GM18858 (cell line): Measurements from ENCODE around the gene RRBP1.

ENCODE experiments used
- ATAC-seq: cut with Tn5 transposase; IDR thresholded peaks from one replicate; pipeline ENCODE4 v1.9.1; 2021; ENCODE audit not compliant: unreplicated experiment

The RRBP1 gene

DNA sequence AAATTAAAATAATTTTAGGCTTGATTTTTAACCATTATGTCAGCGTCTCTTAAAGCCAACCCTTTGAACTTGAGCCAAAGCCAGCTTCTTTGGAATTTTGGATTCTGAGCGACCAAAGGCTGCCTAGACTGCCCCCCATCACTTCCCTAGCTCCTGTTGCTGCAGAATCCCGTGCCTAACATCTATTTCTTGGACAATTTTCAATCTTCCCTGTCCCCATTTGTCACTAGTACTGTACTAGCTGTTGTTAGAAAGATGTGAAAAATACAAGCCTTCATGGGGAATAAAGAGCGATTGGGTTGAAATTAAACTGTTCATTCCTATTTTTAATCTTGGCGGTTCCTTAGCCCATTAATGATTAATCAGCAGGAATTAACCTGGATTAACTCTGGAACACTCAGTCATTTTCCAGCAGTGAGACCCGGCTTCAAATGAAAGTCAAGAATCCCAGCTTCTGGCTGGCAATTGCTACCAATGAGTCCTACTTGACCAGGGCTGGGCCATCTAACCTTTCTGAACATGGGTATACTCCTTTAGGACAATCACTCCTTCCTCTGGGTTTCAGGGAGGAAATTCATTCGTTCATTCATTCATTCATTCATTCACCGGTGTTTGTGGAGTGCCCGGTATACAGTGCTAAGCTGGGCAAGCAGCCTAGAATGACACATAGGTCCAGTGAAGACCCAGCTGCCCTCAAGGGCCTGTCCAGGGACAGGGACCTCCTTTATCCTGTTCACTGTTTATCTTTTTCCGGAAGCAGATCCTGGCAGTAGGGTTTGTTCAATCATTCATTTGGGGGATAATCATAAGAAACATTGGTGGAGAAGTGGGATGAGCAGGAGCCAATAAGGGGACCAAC lies 1.4 kb upstream of the RRBP1 start:
- ATAC-seq = no peak

DNA sequence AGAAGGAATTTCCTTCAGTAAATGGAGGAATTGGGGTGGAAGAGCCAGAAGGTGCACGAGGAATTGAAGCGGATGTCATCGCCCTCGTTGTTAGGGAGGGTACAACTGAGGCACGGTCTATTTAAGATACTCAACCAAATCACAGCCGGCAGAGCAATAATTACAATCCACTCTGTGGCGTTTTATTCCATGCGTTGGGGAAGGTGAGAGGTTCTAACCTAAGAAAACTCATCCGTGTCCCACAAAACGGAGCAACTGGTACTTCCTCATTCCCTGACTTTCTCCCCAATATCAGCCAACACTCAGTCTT lies 802 bp upstream of the RRBP1 start:
- no peak for ATAC-seq

DNA sequence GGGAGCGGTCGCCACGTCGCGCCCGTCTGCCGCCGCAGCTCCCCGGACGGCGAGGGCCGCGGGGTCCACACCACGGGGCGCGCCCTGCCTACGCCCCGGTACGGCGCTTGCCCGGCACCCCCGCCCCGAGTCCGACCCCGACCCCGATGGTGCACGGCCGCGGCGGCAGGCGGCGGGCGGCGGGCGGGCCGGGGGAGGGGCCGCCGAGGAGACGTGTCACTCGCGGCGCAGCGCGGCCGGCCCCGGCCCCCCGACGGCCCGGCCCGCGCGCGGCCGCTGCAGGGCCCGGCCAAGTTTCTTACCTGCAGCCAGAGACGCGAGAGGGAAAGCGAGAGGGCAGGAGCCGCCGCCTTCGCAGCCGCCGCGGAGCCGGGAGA lies 328 bp downstream of the RRBP1 start:
- ATAC-seq = no peak

DNA sequence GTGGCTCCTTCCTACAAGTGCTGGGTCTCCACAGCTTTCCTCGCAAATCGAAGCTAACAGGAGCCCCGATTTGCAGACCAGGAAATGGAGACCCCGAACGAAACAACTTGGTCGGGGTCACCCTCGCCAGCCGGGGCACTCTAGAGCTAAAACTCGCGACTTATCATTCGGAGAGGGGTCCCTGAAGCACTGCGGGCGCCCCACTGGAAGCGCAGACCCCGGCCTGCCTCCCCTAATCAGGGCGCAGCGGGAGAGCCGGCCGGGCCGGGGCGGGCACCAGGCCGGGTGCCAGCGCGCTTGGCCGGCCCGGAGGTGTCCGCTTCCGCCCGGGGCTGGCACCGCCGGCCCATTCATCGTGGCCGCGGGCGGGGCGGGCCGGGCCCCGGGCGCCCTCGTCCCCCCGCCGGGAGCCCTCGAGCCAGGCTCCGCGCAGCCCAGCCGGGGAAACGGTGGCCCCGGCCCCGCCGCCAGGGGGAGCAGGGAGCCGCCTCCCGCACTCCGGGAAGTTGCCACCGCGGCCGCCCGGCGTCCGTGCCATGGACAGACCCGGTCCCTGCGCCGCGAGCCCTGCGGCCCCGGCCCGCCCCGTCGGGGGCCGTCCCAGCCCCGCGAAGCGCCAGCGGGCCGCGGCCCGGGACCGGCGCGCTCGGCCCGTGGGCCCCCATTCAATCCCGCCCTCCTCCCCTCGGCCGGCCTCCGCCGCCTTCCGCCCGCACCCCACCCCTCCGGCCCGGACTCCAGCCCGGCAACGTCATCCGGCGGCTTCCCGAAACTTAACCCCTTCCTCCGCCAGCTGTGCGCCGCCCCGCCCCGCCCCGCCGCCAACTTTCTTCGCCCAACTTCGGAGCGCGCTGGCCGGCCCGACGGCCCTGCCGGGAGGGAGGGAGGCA lies 961 bp downstream of the RRBP1 start:
- ATAC-seq = peak; percentile 37

DNA sequence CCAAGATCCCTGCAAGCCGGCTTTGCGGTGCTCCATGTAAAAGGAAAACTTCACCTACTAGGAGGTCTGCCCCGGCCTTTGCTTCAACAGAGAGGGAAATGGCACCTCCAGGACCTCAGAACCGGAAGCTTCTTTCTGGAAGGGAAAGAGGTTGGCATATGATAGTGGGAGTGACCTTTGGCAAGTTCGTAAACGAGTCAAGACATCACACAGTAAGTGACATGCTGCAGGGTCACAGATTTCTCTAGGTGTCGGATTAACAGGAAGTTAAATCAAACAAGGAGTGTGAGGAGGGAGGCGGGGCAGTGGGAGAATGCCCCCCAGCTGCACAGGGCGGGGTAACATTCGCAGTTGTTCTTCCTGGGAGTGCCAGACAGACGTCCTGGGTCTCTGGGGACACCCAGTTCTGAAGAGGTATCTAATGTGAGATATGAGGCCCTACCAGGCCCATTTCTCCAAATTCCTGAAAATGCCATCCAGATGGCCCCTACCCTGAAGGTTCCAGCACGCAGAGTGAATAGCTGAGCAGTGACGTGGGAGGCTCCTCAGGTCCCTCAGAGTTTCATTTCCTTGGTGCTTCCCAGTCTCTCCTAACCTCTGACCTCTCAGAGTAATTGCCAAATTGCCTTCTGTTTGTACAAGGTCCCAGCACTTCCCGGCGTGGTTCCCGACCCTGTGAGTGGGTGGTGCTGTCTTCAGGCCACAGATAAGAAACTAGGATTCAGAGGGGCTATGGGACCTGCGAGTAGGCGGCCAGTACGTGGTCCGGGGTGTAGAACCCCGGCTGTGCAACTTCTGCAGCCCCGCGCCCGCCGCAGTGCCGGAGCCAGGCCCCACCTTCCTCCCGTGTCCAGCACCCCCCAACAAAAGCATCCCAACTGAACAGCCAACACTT lies 1.9 kb downstream of the RRBP1 start:
- ATAC-seq = no peak

DNA sequence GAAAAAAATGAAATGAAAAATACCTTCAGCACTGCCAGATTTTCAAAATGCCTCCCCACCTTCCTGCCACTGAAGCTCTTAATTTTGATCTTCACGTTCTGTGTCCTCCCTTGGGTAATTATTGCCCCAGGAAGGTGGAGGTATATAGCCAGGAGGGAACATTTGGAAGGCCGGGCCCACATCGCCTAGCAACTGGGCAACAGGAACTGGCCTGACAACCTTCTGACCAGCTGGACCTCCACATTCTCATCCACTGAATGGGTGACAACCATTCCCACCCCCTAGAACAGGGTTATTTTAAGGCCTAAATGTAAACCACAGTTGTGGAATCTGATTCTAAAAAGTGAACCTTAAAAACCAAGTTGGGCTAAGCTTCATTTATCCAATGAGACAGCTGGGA lies 3.2 kb downstream of the RRBP1 start:
- no peak for ATAC-seq

DNA sequence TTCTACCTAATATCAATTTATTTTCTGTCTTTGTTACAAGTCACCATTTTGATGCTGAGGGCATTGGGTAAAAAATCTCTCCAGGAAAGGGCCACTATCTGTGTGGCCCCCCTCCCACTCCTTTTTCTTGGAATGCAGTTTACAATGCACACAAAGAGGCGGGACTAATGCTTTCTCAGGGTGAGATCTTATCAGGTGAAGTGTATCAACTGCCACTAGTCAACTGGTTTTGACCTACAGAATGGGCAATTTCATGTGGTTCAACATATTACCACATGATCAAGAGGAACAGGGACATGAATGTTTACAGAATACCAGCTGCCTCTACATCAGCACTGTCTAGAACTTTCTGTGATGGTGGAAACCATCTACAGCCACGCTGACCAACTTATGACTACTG lies 3.7 kb downstream of the RRBP1 start:
- ATAC-seq = no peak

DNA sequence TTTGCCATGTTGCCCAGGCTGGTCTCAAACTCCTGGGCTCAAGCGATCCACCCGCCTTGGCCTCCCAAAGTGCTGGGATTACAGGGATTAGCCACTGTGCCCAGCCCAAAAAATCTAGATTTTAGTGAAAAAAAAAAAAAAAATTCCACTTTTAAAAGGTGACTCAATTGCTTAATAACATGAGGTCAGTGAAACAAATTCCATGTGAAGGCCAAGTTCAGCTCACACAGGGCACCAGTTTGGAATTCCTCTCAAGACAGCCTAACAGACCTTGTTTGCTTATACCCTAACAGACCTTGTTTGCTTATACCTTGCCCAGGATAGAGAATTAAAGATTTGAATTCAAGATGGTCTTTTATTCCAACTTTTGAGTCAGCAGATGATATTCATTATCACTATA lies 5.1 kb downstream of the RRBP1 start:
- ATAC-seq = no peak

DNA sequence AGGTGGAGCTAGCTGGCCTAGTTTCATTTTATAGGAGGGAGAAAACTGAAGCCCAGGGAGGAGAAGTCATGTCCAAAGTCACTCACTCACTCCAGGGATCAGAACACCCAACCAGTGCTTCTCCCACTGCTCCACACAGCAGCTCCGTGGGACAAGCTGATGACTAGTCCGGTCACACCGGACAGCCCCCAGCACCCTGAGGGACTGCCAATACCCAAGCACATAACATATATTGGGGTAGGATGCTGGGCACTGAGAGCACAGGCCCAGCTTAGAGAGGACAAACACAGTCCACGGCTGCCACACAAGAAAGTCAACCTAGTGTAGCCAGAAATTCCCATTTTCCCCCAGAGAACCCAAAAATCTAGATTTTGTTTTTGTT lies 5.7 kb downstream of the RRBP1 start:
- ATAC-seq = no peak

DNA sequence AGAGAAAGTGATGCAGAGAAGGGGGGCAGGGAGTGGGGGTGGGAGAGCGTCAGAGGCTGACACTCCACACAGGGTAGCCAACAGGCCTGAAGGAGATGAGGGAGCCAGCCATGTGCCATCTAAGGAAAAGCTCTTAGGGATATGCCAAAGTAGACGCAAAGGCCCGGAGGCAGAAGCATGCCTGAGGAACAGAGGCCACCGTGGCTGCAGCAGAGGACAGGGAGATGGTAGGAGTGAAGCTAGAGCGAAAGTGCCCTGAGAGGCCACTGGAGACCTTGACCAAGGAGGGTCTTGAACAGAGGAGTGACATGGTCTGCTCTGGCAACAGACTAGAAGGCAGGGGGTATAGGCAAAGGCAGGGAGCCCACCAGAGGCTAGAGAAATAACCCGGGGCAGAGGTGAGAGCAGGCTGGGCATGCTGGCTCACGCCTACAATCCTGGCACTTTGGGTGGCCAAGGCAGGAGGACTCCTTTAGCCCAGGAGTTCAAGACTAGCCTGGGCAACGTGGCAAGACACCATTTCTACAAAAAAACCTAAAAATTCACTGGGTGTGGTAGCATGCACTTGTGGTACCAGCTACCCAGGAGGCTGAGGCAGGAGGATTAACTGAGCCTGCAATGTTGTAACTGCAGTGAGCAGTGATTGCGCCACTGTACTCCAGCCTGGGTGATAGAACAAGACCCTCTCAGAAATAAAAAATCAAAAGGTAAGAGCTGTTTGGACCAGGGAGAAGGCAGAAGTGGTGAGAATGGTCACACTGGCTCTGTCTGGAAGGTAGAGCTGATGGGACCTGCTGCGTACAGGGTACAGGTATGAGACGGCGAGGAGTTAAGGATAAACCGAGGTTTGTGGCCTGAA lies 6.3 kb downstream of the RRBP1 start:
- no peak for ATAC-seq

DNA sequence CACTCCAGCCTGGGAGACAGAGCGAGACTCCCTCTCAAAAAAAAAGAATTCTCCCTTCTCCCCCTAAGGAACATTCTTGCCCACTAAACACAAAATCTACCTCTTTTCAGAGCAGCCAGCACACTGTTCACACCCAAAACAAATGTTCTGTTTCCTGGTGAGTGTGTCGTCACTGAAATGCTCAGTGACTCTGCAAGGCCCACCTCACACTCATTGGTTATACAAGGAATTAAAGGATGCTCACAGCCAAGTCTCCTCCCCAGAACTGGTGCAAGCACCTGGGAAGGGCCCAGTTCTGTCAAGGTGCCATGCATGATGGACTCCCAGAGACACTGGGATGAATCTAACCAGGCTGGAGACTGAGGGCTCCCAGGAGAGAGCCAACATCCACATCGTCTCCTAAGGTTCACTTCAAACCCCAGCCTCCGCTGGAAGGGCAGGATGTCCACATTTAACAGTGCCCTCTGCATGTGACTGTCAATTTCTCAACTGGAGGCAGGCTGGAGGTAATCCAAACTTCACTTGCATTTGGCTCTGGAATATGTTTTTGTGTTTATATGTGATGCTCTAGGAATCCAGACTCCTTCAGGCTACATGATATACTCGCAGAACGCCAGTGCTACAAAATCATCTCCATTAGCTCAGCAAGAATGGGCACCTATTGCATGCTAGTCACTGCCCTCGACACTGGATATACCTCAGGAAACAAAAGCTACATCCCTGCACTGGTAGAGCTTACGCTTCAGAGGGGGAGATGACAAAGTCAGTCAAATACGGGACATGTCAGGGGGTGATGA lies 7.1 kb downstream of the RRBP1 start:
- ATAC-seq = no peak

DNA sequence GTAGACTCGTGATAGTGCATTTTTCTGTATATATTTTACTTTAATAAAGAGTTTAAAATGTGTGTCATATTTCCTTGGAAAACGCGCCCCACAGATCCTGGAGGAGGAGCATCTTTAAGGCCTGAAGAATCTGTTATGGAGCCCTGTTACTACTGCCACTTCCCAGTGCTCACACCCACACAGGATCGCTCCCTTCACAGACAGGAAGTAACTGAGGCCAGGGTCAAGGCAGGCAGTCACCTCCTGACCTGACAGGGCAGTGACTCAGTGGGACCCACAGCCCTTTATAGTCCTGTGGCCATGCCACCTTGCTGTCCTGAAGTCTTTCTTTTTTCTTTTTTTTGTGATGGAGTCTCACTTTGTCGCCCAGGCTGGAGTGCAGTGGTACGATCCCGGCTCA lies 9.0 kb downstream of the RRBP1 start:
- no peak for ATAC-seq

DNA sequence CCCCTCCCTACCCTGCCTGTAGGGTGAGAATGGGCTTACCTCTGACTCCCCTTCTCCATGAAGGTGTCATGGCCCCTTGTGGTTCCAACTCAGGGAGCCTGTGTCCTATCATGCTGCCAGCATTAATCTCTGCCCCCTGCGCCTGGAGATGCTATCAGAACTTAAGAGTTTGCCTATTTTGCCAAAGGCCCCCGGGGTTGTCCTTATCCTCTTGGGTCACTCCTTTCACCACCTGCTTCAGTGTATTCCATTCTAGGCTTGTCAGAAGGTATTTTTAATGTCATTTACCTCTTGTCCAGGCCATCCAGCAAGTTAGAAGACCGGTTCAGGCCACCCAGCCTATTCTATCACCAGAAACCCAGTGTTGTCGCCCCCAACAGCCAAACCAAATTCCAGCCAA lies 10.5 kb downstream of the RRBP1 start:
- ATAC-seq = no peak

DNA sequence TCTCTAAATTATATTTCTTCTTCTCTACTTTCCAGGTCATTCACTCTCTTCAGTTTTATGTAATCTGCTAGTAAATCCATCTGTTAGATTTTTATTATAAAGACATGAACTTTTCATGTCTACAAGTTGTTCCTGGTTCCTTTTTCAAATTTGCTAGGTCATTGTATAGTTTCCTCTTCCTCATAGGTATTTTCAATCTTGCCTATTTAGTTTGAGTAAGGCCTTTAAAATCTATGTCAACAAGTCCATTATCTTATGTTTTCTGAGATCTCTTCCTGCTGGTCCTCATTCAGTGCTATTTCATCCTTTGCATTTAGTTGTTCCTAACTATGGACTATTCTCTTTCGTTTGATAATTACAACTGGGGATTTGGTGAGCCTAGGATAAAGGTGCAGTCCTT lies 11.0 kb downstream of the RRBP1 start:
- no peak for ATAC-seq

DNA sequence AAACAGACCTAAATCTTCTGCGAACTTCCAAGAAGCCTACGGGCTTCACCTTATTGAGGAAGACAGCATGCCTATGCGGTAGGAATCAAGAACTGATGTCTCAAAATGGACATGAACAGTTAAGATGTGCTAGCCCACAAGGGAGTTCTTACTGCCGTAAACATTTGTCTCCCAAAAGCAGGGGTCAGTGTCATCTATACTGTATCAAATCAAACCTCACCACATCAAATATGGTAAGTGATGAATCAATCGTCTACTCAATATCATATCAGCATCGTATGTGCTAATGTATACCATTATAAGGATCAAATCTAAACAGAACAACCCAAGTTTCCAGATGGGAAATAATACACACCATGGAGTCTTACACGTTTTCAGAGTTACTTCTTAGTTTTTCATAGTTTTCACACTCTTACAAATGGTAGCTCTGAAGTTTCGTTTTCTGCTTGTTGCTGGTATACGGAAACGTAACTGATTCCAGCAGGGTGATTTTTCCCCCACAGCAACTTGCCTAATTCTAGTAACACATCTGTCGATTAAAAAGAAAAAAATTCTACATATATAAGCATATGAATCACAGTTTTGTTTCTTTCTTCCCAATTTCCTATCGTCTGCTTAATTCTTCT lies 12.6 kb downstream of the RRBP1 start:
- ATAC-seq = no peak

DNA sequence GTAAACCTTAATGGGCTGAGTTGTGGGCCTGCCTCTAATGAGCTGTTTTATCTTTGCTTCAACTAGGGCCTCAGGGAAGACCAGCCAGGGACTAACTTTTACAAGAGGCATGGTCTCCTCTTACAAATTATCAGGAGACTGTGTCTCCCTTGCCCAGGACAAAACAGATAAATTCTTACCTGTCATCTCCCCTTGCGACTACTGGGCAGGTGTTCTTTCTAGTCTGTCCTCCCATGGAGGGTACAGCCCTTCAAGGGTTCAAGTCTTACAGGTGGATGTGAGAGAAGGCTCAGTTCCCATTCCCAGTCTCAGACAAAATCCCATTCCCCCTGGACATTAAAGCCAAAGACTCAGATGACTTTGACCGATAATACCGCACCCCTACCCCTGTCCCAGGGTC lies 13.6 kb downstream of the RRBP1 start:
- ATAC-seq = no peak

DNA sequence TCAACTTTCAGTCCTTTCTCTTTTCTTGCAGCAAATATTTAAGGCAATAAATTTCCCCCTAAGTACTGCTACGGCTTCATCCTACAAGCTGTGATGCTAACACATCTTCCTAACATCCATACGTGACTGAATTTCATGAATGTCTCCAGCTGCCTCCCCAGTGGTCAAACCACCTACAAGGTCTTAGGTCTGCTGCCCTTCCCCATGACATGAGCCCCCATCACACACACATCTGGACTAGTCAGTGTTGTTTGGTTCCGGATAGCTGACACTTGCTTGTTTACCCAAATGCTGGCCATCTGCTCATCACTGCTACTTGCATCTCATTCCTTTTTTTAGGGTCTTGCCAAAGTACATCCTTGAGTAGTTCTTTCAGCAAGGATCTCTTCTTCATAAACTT lies 14.6 kb downstream of the RRBP1 start:
- no peak for ATAC-seq

DNA sequence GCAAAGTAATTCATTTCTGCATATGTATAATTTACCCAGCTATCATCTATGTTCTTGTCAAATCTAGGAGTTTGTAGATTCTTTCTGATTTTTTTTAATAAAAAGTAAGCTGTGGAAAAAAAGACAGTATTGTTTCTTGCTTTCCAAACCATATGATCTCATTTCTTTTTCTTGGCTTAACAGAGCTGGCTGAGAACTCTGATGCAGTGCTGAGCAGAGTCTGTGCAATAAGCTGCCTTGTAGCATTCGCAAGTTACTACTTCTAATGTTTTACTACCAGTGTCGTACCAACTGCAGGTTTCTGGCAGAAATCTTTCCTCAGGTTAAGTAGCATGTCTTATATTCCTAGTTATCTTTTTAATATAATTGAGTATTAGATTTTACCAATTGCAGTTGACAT lies 15.6 kb downstream of the RRBP1 start:
- ATAC-seq = no peak

DNA sequence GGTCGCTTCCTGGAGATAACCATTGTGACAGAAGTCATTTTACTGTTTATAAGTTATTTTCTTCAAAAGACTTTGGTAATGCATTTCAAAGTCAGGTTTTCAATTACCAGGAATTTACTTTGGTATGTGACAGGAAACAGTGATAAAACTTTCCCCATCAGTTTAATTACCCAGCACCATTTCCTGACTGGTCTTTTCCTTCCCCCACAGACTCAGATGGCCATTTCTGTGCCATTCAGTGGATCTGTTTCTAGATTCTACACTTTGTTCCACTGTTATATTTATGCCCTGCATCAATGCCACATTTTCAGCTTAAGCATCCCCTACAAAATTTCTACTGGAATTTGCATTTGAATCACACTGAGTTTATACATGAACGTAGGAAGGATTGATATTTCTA lies 16.3 kb downstream of the RRBP1 start:
- ATAC-seq = no peak
